HUDEP-2 (cell line): Measurements from ENCODE around the gene CAPN3.

Source experiments
- DNase-seq, 76 experiments: peaks; one replicate each; lab custom pipeline; 2025; ENCODE audit not compliant: unreplicated experiment in 76 of 76; lab: John Stamatoyannopoulos, UW

CAPN3 gene

DNA sequence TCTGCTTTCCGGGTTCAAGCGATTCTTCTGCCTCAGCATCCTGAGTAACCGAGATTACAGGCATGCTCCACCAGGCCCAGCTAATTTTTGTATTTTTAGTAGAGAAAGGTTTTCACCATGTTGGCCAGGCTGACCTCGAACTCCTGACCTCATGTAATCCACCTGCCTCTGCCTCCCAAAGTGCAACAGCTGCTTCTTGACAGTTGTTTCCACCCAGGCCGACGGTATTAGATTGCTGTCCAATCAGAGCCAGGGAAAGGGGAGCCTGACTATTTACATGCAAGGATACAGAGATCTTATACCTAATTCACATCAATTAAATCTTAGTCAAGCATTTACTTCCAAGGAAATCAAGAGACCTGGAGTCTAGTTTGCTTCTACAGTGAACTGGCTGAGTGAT lies 4.0 kb upstream of the CAPN3 start:
- no peak for DNase-seq

DNA sequence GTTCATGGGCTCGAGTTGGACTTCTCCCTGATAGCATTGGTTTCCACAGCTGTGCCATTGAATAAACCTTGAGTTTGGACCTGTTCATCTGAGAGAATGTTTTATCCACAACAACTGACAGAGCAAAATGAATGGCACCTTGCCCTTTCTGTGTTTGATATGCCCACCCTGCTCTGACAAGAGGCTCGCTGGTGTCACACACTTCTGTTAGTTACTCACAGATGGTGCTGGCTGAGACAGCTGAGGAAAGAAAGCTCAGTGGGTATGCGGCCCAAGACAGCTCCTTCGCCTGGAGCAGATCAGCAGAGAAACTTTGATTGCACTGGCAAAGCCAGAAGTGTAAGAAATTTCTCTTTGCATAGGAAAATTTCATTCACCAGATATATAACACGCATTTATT lies 2.5 kb upstream of the CAPN3 start:
- no peak for DNase-seq

DNA sequence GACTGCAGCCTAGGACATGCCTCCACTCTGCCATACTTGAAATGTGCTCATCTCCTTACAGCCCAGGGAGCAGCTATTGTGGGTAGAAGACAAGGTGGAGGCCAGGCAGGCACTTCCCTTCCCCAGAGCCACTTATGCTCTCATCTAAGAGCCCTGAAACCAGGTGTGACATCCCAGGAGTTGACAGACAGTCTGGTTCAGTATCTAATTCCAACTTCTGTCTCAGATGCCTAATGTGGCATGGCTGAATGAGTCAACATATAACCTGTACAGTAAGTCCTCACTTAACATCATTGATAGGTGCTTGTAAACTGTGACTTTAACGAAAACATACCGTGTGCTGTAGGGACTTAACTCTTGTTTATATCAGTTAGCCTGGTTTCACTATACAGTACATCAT lies 1.2 kb upstream of the CAPN3 start:
- no peak for DNase-seq

DNA sequence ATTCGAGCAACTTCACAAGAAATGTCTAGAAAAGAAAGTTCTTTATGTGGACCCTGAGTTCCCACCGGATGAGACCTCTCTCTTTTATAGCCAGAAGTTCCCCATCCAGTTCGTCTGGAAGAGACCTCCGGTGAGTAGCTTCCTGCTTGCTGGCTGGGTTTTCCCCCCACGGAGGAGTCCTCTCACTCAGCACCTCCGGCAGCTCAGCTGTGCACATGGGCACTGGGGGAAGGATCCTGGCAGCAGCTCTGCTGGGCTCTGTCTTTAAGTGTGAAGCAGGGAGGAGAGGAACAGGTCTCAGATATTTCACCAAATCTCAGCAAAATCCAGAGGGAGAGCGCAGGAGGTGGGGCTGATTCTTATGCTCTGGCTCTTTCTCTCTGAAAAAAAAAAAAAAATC lies 684 bp downstream of the CAPN3 start:
- DNase-seq: no peak

DNA sequence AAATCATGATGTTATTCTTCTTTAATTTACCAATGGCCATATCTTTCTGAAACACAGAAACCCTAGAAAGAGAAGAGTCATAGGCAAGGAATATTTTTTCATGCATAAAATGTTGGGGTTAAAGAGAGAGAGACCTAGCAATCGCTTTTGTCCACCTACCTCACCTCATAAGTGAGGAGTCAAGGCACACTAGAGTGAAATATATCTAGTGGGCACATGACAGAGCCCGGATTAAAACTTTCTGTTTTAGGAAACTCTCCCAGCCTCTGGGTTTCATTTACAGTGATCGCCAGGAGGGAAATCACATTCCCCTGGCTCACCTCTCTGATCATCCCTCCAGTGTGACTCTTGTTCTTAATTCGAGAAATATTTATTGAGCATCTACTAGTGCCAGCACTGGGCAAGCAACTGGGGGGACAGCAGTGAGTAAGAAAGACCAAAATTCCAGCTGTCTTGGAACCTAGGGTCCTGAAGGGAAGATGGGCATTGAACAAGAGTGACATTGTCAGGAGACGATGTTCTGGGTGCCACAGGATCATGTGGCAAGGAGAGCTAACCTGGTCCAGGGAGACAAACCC lies 1.3 kb downstream of the CAPN3 start:
- DNase-seq: no peak

DNA sequence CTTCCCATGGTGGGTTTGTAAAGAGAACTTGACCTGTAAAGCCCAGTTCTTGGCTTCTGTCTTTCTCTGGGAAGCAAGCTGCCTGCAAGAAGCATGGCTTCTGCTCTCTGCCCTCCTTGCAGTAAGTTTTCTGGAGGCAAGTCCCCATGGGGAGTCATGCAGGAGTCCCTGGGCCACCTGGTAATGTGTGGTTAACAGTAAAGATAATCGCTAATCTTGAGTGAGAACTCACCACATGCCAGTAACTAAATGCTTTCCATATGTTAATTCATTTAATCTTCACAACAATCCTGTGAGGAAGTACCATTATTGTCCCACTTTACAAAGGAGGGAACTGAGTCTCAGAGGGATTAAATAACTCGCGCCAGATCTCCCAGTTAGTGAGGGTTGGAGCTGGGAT lies 4.2 kb downstream of the CAPN3 start:
- DNase-seq: no peak

DNA sequence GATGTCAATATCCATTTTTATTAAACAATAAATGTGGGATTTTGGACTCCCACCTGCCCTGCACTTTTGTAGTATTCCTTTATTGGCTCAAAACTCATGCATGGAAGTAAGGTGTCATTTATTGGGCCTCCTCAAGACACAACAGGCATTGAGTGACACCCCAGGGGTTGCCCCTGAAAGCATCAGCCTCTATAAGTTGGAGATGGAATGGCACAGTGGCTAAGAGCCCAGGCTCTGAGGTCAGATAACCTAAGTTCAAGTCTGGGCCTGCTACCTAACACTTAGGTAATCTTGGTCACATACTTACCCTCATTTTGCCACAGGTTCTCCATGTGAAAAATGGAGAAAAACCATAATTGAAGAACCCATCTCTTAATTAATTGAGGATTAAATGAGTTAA lies 4.6 kb downstream of the CAPN3 start:
- no peak for DNase-seq

DNA sequence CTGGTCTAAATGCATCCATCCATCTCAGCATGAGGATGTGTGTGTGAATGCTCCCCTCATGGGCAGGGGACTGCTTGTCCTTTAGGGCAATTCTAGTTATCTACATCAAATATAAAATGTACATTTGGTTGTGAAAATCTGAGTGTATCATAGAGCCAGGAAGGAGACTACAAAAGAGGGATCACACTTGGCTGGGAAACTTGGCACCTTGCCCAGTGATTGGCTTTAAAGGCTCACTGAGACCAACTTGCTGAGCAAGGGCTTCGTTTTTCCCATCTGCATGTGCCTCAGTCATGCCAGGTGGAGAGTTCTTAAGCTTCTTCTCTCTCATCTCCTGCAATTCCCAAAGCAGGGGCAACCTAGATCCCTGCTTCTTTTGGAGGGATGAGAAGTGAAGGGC lies 5.2 kb downstream of the CAPN3 start:
- DNase-seq: no peak

DNA sequence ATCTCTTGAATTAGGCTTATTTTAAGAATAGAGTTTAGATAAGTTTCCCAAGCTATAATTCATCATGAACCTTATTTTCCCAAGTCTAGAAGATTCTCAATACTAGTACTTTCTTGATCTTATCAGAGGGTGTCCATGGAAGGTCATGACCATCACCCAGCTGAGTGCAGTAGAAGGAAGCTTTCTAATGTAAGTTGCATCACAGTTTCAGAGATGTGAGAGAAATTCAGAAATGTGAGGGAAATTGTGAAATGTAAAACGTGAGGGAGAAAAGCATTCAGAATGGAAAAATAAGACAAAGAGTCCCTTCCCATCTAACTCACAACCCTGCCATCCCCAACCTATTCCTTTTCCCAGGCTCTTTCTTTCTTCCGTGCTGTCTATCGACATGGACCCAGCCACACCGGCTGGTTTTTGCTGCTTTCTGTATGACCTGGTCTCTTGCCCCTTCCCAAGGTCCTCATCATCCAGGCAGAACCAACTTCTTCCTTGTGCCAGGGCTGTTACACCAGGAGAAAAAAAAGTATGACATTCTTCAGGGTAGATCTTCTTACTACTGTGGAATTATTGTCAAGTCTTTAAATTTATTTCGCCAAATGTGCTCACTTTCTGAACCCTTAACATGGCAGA lies 6.7 kb downstream of the CAPN3 start:
- no peak for DNase-seq

DNA sequence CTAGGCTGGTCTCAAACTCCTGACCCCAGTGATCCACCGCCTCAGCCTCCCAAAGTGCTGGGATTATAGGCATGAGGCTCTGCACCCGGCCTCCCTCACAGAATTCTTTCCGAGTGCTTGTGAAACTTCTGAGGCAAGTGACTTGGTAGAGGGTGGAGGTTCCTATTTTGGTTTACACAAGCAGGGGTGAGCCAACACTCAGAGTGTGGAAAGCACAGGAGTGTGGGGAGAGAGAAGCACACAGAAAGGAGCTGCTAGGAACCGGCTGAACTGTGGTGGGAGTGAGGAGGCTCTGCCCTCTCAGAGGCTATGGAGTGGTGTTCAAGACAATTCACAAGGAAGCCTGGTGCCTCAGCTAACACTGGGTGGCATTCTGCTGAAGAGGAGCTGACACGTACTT lies 7.7 kb downstream of the CAPN3 start:
- DNase-seq: no peak

DNA sequence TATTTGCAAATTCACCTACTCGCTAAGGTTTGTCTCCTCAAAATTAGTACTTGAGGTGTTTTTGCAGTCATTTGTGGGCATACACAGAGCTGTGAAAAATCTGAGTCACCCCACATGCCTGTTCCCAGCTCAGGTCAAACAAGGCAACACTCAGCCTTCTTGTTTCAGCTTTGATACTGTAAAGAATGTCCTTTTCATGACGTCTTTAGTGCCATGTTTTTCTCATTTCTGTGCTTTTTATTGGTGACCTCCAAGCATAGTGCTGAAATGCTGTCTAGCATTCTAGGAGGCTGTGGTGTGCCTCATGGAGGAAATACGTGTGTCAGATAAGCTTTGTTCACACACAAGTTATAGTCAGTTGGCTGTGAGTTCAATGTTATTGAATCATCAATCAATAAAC lies 8.8 kb downstream of the CAPN3 start:
- no peak for DNase-seq

DNA sequence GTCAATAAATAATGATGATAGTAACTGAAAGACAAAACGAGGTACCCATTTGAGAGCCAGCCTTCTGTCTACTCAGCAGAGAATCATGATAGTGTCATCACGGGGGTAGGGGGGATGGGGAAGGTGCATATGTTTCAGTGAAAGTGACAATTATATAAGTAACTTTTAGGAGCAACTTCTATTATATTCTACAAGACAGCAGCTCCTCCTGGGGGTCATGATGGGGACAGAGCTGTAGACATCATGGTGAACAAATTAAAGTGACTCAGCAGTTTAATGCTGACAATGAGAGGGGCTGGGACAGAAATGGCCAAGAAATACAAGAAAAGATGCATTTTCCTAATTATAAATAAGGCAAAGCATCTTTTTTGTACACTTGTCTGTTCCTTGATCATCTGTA lies 11.8 kb downstream of the CAPN3 start:
- DNase-seq: peak in 7 of 76 experiments; percentile 3 to 41 (median 27)

DNA sequence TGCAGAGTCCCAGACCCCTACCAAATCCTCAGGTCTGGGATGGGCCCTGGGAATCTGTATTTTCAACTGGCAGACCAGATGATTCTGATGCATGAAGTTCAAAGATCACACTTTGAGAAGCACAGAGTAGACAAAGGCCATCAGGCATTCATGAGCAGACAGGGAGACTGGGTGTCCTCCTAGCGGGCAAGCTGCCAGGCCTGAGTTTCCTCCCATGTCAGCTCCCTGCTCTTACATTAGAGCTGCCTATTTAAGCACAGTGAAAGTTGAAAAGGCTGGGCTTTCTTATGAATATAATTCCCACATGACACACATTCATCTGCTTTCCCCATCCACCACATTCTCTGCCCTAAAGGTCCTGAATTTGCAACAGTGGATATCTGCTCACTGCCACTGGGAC lies 14.0 kb downstream of the CAPN3 start:
- peak in 15 of 76 experiments; percentile 1 to 38 (median 8) for DNase-seq

DNA sequence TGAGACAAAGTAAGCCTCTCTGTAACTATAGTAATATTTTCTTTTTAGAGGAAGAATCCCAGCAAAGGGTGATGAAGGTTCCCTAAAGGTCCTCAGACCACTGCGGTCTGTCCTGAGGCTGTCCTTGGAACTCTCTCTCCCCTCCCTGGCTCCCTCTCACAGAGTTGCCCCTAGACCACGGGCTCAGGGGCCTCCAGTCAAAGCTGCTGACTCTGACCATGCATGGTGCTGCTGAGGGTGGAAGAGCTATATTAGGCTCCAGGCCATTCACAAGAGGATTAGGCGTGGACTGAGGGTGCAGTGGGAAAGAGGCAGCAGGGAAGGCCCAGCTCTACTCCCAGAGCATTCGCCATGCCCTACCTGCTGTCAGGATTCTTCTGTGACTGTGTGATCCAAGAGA lies 14.6 kb downstream of the CAPN3 start:
- DNase-seq: no peak

DNA sequence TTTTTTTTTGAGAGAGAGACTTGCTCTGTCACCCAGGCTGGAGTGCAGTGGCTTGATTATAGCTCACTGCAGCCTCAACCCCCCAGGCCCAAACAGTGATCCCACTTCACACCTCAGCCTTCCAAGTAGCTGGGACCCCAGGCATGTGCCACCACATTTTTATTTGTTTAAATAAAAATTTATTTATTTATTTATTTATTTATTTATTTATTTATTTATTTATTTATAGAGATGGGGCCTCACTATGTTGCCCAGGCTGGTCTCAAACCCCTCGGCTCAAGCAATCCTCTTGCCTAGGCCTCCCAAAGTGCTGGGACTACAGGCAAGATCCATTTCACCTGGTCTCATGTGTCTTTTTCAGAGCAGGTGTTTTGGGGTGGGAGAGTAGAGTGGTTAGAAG lies 15.5 kb downstream of the CAPN3 start:
- DNase-seq: no peak

DNA sequence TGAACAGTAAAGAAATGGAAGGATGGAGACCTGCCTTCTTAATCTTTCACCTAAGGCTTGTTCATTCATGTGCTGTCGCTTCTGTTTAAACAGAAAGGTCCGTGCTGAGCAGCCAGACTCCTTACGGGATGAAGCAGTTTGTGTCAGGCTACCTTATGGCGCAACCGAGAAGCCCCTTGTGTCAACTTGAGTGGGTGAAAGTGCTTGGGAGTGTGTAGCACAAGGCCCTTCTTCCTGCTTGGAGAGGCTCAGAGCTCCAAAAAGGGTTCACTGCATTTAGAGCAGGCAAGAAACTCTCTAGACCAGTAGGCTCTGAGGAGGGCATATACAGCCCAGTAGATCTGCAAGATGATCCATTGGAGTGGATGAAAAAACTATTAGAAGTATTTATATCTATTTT lies 16.0 kb downstream of the CAPN3 start:
- DNase-seq: no peak

DNA sequence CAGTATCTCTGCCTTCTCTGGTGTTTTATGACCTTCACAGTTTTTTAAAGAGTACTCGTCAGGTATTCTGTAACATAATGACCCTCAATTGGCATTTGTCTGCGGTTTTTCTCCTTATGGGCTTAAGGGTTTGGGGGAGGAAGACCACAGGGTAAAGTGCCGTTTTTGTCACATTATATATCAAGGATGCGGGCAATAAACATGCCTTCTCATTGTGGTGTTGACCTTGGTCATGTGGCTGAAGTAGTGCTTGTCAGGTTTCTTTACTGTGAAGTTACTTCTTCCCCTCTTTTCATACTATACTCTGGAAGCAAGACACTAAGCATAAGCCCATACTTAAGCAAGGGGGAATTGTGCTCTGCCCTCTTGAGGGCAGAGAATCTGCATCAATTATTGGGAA lies 16.6 kb downstream of the CAPN3 start:
- DNase-seq: no peak

DNA sequence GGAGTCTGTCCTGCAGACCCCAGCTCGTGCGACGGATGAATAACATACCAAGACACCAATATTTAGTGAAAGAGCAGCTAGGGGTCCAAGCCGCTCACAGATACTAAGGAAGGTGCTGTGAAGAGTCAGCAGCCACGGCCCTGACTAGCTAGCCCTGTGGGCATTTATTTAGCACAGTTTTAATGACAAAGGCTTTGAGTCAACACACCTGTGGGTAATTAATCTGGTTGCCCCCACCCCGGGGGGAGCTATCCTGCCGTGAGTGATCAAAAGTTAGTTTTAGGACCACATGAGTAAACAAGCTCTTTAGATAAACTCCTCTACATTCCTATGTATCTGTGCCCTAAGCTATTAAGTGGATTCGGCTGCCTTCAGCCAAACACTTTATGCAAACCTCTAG lies 18.7 kb downstream of the CAPN3 start:
- no peak for DNase-seq

DNA sequence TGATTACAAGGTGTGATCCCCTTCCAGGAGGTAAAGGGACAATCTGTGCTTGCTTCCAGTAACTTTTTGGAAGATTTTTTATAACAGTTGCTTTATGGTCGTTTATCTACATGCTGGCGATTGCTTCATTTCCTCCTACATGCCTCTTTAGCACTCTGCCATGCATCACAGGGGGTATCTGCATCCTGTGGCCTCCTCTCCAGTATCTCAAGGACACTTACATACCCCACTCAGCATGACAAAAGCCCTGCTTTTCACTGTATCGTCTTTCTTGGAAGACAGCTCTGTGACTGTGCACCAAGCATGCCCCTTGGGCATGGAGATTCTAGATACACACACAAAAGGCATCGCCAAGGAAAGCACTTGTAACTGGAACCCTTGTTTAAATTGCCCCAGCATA lies 25.3 kb downstream of the CAPN3 start:
- DNase-seq: no peak

DNA sequence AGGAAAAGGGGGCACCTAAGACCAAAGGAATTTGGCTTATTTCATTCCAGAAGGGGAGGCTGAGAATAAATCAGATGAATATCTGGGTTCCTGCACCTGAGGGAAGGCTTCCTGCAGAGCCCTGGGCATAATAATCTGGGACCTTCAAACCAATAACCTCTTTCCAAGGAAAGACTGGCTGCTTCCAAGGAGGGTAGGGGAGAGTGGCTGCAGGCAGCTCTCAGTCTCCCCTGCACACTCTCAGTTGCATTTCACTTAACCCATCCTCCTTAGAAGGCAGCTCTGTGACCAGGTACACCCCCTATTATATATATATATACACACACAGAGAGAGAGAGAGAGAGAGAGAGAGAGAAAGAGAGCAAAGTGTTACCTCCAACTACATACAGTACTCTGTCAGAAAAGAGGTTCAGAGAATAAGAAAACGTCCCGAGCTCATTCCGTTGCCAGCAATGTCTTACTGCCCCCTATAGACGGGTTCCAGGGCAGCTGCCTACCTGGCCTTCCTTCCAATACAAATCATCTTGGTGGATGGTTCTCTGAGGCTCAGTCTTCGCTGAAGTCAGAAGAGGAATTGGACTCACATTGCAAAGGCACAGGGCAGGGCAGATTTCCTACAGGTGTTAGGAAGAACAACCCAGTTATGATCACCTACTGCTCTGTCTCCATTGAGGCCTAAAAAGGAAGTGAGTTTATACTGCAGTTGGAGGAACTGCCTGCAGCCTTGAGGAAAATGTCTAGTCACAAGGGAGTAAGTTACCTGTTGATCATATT lies 26.1 kb downstream of the CAPN3 start:
- peak in 32 of 76 experiments; percentile 2 to 54 (median 20) for DNase-seq

DNA sequence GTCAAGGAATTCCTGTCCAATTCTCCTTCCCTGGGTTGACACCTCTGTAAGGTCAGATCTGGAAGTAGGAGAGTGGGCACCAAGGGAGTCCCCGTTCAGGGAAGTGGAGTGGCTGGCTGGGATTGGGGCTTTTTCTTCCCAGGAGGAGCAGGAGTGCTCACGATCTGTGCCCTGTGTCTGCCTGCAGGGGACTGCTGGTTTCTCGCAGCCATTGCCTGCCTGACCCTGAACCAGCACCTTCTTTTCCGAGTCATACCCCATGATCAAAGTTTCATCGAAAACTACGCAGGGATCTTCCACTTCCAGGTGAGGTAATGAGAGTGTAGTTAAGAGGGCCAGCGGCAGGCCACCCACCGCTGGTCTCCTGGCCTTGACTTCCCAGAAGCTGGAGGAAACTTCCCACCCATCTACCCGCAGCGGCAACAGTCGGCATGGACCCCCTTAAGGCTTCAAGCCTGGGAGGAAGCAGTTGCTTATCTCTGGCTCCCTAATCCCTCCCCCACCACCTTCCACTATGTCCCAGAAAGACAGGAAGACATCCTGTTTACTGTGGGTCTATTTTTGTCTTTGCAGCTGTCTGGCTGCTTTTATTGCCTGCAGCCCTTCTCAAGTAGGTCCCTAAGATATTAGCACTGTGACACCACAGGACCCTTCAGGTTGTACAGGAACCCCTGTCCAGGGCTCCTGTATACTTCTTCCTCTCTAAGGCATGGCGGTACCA lies 26.8 kb downstream of the CAPN3 start:
- DNase-seq: no peak

DNA sequence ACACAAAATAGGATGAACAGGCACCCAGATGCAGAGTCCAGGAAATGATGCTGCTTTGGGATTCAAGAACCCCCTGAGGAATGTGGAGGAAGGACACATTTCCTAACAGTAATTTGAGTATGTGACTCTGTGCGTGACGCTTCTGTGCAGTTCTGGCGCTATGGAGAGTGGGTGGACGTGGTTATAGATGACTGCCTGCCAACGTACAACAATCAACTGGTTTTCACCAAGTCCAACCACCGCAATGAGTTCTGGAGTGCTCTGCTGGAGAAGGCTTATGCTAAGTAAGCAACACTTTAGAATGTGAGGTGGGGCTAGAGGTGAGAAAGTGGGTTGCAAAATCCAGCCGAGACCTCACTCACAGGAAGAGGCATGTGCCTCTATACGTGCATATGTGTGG lies 28.3 kb downstream of the CAPN3 start:
- DNase-seq: no peak
